Measurements from ENCODE around the gene TOMM20.
"Not testable (repeated sequence)": the region's sequence is repeated elsewhere in the genome, so short reads cannot be mapped to it uniquely, and the experiment has no call there.

Gene TOMM20

DNA sequence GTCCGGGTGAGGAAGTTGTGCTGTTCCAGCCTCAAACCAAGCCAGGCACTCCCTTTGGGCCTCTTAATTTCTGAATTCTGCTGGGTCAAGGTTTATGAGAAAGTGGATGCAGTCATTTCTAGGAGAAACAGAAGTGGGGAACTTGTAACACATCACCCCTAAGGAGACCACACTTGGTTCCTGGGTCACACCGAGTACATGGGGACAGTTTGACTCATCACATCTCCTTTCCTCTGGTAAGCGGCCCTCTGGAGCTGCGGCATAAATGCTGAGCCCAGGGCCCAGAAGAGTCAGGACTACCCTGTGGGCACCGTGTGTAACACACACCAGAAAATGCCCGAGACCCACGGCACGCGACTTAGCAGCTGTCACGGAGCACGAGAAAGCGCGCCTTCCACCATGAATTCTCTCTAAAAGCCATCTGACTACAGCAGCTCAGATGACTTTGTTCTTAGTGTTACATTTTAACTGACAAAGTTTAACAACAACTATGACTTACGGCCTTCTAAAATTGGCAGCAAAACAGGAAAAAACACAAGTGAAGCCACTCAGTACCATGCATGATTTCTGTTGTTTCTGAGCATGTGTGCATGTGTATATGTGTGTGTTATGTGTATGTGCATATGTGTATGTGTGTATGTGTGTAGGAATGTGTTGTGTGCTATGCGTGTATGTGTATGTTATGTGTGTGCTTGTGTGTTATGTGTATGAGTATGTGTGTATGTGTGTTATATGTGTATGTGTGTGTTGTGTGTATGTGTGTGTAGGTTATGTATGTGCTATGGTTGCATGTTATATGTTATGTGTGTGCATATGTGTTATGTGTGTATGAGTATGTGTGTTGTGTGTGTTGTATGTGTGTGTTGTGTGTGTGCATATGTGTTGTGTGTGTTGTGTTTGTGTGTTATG is 50.8 kb downstream of the TOMM20 start:
- no peak for DNase-seq

GRCh38 chr1:235077163-235077540 is 51.5 kb downstream of the TOMM20 start:
- no peak for DNase-seq

DNA sequence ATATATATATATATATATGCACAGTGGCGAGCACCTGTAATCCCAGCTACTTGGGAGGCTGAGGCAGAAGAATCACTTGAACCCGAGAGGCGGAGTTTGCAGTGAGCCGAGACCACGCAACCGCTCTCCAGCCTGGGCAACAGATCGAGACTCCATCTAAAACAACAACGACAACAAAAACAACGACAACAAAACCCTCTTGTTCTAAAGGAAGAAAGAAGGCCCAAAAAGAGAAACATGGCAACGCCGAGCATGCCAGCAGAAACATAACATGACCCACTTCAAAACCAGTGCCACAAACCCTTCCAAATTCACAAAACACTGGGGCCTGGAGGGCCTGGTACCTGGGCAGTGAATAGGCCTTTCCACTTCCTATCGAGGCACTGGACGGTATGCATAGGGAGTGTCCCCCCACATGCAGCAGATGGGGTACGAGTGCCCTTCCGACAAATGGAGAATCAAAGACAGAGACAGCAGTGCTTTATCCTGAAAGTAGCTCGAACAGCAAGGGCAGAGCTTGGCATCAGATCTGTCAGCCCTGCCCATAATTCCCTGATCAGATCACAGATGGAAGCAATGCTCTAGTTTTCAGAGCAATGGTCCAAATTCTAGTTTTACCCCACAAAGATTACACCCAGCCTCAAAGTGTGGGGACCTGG is 52.0 kb downstream of the TOMM20 start:
- no peak for DNase-seq

DNA sequence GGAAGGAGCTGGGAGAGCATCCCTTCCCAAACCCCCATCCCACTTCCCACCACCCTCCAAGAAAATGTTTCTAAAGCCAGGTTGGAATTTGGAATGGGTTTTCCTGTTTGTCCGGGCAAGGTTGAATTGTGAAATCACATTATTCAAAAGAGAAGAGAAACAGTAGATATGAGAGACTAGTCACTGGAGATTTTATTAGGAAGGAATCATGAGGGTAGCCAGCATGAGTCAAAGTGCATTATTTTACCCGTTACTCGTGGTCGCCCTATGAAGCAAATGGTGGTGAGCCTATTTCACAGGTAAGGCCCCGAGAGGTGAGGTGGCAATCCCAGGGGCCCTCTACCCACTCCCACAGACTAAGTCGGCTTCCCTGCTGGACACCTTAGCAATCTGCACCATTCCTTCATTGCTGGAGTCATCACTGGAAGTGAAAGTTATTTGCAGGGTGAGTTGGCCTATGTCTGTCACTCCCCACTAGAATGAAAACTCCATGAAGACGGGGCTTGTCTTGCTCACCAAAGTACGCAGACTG is 52.8 kb downstream of the TOMM20 start:
- no peak for DNase-seq

DNA sequence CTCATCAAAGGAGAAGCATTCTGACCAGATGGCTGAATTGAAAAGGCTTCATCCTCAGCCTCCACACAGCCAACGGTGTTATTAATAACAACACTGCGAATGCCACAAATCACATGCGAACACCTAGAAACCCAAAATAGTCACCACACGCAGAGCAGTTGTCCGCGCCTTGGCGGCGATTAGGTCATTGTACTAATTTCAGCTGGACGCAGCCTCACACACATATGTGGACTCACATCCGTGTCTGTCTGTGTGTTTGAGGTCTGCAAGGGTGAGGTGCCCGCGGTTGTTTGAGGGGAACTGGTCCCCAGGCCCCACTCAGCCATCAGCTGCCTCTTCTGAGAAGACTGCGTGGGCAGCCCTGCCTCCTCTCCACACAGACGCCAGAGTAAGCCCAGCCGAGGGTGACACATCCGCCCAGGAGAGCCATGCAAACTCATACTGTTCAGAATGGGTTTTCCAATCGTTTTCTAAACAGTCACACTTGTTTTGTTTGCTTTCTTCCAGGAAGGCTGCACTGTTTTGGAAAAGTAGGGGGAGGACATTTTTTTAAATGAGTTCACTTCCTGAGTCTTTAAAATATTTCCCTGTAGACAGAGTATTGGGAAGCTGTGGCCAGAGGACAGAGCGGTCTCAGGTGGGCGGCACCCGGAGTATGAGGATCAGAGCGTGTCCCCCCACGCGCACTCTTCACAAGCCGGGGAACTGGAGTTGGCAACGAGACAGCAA is 53.4 kb downstream of the TOMM20 start:
- no peak for DNase-seq

GRCh38 chr1:235074523-235075047 is 54.1 kb downstream of the TOMM20 start:
- DNase-seq: no peak

- no peak for DNase-seq
Observed at GRCh38 chr1:235073968-235074522, 54.6 kb downstream of the TOMM20 start.

GRCh38 chr1:235073331-235073967 is 55.2 kb downstream of the TOMM20 start:
- no peak for DNase-seq

DNA sequence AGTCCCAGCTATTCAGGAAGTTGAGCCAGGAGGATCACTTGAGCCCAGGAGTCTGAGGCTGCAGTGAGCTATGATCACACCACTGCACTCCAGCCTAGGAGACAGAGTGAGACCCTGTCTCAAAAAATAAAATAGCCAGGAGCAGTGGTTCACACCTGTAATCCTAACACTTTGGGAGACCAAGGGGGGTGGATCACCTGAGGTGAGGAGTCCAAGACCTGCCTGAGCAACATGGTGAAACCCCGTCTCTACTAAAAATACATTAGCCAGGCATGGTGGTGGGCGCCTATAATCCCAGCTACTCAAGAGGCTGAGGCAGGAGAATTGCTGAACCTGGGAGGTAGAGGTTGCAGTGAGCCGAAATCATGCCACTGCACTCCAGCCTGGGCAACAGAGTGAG is 56.1 kb downstream of the TOMM20 start:
- DNase-seq: not testable (repeated sequence)

DNA sequence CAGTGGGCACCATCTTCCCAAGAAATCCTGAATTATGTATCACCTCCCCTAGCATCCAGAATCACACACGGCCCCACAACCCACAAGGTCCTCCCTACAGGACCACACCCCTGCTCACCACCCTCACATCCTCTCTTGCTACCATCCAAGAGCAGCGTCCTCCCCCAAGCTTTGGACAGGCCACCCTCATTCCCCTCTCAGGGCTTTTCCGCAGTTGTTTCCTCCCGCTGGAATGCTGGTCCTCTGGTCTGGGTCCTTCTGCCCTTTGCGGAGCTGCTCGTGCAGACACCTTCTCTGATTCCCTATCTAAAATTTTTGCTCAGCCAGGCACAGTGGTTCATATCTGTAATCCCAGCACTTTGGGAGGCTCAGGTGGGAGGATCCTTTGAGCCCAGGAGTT is 56.5 kb downstream of the TOMM20 start:
- no peak for DNase-seq

GRCh38 chr1:235070819-235071218 is 57.8 kb downstream of the TOMM20 start:
- DNase-seq: no peak

- no peak for DNase-seq
Observed at GRCh38 chr1:235069577-235070563, 58.8 kb downstream of the TOMM20 start.

- DNase-seq: no peak
Observed at GRCh38 chr1:235069176-235069575, 59.5 kb downstream of the TOMM20 start.

DNA sequence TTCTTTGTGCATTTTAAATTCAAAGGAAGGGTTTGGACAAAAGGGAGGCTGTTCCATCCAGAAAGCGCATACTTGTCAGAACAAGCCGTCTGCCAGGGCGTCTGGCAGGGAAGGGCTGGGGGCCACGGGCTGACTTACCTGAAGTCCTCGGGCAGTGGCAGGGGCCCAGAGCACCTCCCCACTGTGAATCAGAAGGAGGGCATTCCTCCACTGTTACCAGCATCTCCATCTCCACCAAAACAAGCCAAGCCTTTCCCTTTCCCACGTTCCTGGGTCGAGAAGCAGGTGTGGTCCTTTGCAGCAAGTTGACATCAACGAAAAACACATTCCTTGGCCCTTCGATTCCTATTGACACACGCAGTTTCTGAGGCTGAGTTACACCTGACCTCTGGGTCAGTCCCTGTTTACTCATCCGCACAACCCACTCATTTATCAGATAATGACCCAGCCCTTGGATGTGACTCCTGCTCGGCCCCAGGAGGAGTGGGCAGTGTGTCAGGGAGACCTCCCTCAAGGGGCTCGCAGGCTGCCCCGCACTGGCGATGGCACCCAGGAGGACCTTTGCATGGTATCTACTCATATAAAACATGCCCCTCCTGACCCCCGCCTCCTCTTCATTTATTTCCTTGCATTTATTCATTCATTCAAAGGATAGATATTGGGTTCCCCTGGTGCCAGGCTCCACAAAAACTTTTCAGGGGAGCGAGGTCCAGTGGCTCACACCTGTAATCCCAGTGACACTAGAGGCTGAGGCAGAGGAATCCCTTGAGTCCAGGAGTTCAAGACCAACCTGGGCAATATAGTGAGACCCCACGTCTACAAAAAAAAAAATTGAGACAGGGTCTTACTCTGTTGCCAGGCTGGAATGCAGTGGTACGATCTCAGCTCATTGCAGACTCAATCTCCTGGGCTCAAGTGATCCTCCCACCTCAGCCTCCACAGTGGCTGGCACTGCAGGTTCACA is 60.2 kb downstream of the TOMM20 start:
- no peak for DNase-seq

DNA sequence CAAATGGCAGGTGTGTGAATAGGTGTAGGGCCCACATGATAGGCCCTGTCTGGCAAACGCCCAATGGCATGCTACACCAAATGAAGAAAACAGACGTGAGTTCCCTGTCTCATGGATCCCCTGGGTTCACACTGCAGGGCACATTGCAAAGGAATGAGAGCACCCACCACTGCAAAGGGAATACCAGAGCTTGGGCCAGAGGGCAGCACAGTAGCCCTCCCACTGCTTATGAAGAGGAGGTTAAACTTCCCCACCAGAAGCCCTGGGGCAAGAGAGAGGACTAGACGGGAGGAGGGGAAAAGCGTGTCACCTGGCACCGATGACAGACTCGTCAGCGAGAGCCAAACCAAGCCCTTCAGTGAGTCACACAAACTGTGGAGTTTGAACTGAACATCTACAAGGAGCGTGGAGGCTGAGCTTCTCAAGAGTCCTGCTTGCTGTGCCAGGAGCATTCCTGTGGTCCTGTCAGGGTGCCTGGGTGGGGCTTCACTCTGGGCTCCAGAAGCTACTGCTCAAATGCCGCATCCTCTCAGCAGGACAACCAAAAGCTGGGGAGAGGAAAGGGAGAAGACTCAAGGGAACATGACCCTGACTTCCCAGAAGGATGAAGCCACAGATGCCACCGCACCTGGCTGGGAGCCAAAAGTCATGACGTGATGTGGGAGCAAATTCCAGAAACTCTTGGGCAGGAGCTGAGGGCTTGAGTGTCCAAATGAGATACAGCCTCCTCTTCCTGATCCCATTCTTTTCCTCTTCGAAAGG is 61.1 kb downstream of the TOMM20 start:
- DNase-seq: no peak

DNA sequence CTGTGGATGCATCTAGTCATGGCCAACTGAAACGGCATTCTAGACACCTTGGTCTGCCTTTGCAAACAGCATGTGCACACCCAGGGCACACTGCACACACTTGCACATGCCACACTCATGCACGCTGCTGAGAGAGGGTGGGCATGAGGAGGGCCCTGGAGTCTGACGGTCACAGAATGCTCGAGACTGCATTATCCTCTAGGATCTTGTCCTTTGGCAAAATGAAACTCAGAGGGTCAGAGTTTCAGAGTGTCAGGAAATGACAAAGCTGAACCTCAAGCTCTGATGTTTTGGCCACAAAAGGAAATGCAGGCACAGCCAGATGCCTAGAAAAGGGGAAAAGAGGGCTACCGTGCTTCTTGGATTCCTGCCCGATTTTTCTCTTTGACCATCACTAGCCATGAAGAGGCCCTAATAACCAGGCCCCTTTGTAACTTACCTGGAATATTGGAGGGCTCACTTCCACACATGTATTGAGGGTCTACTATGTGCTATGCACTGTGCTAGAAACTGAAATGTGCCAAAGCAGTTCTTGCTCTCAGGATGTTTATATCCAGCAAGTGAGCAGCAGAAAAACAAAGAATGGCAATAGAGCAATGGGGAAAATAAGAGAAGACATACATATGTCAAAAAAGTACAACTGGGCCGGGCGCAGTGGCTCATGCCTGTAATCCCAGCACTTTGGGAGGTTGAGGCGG is 65.4 kb downstream of the TOMM20 start:
- DNase-seq: peak; percentile 76

- DNase-seq: no peak
Observed at GRCh38 chr1:235060607-235061470, 67.8 kb downstream of the TOMM20 start.
